Suprapubic skin (tissue), 4 donors: ENCODE data around the gene VAT1.

Experiments used
- CTCF ChIP-seq, 2 donors: fragments of 200-600 bp in 1 of 2; fragments of 450-650 bp in 1 of 2; sonication (generic) in 1 of 2; IDR thresholded peaks; one replicate each; pipeline ENCODE4 v1.5.1; 2016 to 2019; ENCODE audit warnings: antibody characterized with exemption in 2 of 2, mild to moderate bottlenecking in 1 of 2, moderate library complexity in 1 of 2
- EP300 ChIP-seq: sonication (generic); formaldehyde crosslinking; IDR thresholded peaks from one replicate; pipeline ENCODE4 v1.6.1; 2017; ENCODE audit warnings: antibody characterized with exemption
- POLR2A ChIP-seq, 2 donors: fragments of 450-650 bp; IDR thresholded peaks; one replicate each; pipeline ENCODE4 v1.6.1; 2017; ENCODE audit warnings: antibody characterized with exemption in 2 of 2, mild to moderate bottlenecking in 2 of 2, moderate library complexity in 2 of 2
- POLR2AphosphoS5 ChIP-seq, 3 donors: sonication (generic); formaldehyde crosslinking; IDR thresholded peaks; one replicate each; pipeline ENCODE4 v1.6.1; 2017; ENCODE audit warnings: antibody characterized with exemption in 3 of 3

GRCh38 chr17:43039646-43040045, 17.5 kb upstream of the VAT1 start:
- TF ChIP-seq CTCF (IDR thresholded peaks at IDR 0.05) (no peak), EP300 (no peak), POLR2A (IDR thresholded peaks at IDR 0.05) (no peak), POLR2AphosphoS5 (IDR thresholded peaks at IDR 0.05) (no peak)
